GM06990 (cell line): ENCODE results near the gene EVI5L.
A peak's percentile ranks its signal among the peaks of the same experiment; 100 is the strongest.

Source experiments
- DNase-seq: peaks from one replicate; pipeline ENCODE4 v3.0.0-alpha.2; 2011; ENCODE audit not compliant: insufficient read length; ENCODE audit errors: extremely low read depth
- H3K27me3 ChIP-seq: replicated peaks from 2 replicates; pipeline ENCODE4 v1.6.0; 2011; ENCODE audit warnings: low read length; ENCODE audit not compliant: control insufficient read depth, insufficient read depth
- H3K36me3 ChIP-seq: 2 replicates; pipeline ENCODE4 v1.5.1; 2011; ENCODE audit warnings: low read length; ENCODE audit not compliant: control insufficient read depth, insufficient read depth
- H3K4me3 ChIP-seq: replicated peaks from 2 replicates; pipeline ENCODE4 v1.5.1; 2011; ENCODE audit warnings: low read depth, mild to moderate bottlenecking, control low read depth, low read length
- TF ChIP-seq, protein P1 (sequence below): IDR thresholded peaks from 2 replicates; pipeline ENCODE4 v1.5.1; 2011; ENCODE audit warnings: low read length, control low read depth, mild to moderate bottlenecking, inconsistent platforms; ENCODE audit not compliant: insufficient read depth, poor library complexity, severe bottlenecking

EVI5L gene

DNA sequence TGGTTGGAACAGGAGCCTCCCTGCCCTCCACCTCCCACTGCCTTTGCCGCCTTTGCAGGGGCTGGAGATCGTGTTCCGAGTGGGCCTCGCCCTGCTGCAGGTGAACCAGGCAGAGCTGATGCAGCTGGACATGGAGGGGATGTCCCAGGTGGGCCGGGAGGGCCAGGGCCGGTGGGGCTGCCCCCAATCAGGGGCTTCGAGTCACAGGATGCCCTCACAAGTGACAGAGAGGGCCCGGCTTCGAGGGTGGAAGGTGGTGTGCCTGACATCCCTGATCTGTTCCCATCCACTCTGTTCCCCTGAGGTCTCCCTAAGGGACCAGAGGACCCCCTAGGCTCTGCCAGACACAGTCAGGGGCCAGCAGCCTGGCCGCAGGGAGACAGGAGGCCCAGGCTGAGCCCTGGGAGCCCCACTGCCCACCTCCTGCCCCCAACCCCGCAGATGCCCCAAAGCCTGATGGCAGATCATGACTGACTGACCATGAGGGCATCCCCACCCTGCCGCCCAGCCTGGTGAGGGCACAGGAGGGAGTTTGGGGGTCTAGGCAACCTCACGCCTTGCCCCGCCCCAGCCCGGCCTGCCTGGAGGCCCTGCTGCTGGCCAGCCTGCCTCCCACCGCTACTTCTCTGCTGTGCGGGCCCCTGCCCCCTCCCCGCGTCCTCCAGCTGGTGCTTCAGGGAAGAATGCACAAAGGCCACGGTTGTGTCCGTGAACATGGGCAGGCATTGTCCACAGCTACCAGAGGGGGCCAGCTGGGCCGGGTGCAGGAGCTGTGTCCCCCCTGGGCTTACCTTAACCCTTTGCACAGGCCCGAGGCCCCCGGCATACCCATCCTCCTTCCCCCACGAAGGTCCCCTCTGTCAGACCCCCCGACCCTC is 21.8 kb downstream of the EVI5L start:
- H3K36me3 ChIP-seq, result no peaks in the 10 kb centered on the region
- no peaks in the 10 kb centered on the region for H3K27me3 ChIP-seq
- no peak overlapping the region for H3K4me3 ChIP-seq
- TF ChIP-seq, protein P1, sequence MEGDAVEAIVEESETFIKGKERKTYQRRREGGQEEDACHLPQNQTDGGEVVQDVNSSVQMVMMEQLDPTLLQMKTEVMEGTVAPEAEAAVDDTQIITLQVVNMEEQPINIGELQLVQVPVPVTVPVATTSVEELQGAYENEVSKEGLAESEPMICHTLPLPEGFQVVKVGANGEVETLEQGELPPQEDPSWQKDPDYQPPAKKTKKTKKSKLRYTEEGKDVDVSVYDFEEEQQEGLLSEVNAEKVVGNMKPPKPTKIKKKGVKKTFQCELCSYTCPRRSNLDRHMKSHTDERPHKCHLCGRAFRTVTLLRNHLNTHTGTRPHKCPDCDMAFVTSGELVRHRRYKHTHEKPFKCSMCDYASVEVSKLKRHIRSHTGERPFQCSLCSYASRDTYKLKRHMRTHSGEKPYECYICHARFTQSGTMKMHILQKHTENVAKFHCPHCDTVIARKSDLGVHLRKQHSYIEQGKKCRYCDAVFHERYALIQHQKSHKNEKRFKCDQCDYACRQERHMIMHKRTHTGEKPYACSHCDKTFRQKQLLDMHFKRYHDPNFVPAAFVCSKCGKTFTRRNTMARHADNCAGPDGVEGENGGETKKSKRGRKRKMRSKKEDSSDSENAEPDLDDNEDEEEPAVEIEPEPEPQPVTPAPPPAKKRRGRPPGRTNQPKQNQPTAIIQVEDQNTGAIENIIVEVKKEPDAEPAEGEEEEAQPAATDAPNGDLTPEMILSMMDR, result no peak
- no peak for DNase-seq

DNA sequence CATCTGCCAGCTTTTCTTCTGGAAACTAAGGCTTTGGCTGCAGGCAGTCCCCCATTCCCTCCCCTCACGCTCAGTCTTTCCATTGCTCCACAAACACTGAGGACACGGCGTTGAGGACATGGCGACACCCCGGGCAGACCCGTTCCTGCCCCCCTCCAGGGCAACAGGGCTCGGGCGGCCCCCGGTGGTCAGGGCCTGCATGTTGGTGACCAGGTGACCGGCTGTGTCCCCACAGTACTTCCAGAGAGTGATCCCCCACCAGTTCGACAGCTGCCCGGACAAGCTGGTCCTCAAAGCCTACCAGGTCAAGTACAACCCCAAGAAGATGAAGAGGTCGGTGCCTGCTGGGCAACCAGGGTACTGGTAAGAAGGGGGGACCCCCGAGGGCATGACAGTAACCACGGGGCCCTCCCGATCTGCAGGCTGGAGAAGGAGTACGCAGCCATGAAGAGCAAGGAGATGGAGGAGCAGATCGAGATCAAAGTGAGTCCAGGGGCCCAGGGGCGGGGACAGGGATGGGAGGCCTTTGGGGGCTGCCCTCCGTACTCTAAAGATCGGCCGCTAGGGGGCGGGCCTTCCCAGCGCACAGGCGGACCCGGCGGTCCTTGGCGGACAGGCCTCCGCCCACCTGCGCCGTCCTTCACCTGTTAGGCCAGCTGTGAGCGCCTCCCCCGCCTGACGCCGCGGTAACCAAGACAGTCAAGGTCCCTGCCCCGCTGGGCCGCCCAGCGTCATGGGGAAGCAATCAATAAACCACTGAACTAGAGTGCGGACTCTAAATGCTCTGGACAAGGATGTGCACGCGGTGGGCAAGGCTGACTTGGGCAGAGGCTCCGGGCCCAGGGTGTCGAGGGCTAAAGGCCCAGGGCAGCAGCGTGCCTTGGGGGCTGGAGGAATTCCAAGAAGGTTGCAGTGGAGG is 23.1 kb downstream of the EVI5L start:
- TF ChIP-seq, protein P1, result peak; percentile 90
- Histone ChIP-seq H3K27me3 (no peaks in the 10 kb centered on the region), H3K36me3 (no peaks in the 10 kb centered on the region), H3K4me3 (no peak overlapping the region)
- peak; percentile 73 for DNase-seq

DNA sequence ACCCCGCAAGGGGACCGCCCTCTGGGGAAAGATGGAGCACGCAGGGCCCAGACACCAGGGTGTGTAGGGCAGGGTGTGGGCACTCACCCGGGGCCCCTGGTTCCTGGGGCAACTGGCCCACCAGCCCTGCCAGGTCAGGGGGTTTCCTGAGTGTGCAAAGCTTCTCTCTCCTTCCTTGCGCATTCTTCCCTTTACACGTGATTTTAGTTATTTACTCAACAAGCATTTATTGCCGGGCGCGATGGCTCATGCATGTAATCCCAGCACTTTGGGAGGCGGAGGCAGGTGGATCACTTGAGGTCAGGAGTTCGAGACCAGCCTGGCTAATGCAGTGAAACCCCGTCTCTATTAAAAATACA is 23.7 kb downstream of the EVI5L start:
- Histone ChIP-seq H3K4me3 (no peak overlapping the region), H3K36me3 (no peaks in the 10 kb centered on the region), H3K27me3 (no peaks in the 10 kb centered on the region)
- TF ChIP-seq, protein P1, result no peak
- DNase-seq, result no peak

DNA sequence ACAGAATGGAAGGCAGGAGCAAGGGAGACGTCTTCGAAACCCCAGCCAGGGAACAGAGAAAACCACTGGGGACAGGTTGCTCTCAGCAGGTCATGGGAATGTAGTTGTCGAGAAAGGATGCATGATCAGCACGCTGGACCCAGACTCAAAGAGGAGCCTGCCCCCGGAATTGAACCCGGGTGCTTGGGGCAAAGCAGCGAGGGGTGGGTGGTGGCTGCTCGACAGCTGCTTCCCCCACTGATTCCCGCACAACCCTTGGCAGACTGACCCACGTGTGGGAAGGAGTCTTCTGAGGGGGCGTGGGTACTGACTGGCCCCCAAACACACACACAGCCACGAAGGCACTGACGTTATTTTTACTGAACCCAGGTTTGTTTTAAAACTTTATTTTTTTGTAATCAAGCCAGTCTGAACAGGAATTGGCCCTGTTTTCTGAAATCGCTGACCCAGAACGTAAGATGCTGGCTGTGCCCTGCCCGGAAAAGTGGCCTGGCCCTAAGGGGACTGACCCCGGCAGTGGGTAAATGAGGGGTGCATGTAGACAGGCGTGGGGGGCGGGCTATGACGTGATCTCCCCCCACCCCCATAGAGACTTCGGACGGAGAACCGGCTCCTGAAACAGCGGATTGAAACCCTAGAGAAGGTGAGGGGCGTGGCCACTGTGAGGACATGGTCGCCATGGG is 25.5 kb downstream of the EVI5L start:
- Histone ChIP-seq H3K4me3 (no peak overlapping the region), H3K36me3 (no peaks in the 10 kb centered on the region), H3K27me3 (no peaks in the 10 kb centered on the region)
- TF ChIP-seq, protein P1, result no peak
- no peak for DNase-seq

DNA sequence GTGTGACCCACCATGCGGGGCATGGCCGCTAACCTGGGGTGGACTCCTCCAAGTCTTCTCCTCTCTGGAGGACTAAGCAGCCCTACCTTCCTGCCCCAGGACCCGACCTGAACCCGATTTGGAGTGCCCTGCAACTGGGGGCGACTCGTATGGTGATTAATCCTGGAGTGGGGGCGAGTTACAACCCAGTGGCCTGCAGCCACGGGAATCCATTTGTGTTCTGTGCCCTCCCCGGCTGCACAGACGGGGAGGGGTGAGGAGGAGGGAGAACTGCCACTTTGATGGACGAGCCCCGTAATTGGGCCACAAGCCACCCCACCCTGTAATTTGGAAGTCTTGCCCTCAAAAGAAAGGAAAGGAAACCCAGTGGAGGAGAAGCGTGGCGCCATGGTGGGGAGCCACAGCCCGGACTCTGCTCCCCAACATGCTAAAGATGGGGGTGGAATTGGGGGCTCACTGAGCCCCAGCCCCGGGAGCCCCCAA is 26.1 kb downstream of the EVI5L start:
- Histone ChIP-seq H3K27me3 (no peaks in the 10 kb centered on the region), H3K36me3 (no peaks in the 10 kb centered on the region), H3K4me3 (no peak overlapping the region)
- DNase-seq, result no peak
- TF ChIP-seq, protein P1, result no peak
